HG03025 (cell line): ENCODE data around the gene WDR54.

Experiments
- ATAC-seq: cut with Tn5 transposase; IDR thresholded peaks from one replicate; pipeline ENCODE4 v1.9.1; 2021; ENCODE audit warnings: mild to moderate bottlenecking, moderate library complexity; ENCODE audit not compliant: unreplicated experiment, low FRiP score

Gene WDR54, protein sequence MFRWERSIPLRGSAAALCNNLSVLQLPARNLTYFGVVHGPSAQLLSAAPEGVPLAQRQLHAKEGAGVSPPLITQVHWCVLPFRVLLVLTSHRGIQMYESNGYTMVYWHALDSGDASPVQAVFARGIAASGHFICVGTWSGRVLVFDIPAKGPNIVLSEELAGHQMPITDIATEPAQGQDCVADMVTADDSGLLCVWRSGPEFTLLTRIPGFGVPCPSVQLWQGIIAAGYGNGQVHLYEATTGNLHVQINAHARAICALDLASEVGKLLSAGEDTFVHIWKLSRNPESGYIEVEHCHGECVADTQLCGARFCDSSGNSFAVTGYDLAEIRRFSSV

DNA sequence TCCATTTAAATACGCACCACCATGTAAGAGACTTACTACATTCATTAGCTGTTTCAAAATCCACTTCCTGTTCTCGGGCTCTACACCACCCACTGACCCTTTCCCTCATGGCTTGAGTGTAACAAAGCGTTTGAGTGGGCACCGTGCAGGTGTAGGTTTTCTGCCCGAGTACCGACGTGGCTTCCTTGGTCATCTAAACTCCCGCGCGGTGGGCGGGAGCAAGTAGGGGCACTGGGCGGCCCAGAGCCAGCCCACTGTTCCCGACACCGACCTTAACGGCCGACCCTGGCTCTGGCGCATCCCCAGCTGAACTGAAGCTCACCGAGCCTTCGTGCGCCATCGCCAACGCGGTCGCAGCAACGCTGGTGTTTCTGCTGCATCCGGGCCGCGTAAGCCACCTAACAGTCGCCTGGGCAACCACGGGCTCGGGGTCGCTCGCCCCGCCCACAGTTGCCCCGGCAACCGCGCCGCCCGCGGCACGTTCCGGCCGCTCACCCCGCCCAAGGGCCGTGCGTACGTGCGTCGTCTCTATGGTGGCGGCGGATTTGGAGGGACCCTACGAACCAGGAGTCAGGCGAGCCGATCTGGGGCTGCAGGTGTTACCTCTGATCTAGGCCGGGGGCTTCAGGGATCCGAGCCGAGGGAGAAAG is at the start of gene WDR54, which contains the start of gene C2orf81:
WDR54 (plus strand) TSS at position 510 of the 650 bp plus-strand sequence. CDS start 424 bp downstream, outside the sequence.
C2orf81 (minus strand) TSS at position 399 of the 650 bp plus-strand sequence; CDS start at position 340, 59 bp downstream.
- peak; percentile 85 for ATAC-seq

- ATAC-seq: no peak
These were observed 48.9 kb upstream of the WDR54 start for GRCh38 chr2:74372674-74373073.

DNA sequence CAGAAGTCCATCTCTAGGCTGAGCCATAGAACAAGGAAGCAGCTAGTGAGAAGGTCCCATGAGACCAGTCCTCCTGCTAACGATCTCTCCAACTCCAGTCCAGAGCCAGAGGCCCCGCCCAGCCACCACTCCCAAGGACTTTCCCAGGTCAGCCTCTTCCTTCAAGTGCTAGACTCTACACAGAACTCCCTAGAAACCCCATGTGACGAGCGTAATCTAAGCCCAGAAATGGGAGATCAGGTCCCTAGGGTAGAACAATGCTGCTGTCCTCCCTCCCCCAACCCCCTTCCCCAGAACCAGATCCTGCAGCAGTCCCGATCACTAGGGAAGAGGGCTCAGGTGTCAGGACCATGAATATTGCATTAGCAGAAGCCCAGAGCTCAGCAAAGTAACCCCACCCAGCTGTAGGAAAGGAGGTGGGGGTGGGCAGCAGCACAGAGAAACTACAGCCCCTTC is 48.3 kb upstream of the WDR54 start:
- ATAC-seq: no peak

- ATAC-seq: no peak
These were observed 47.5 kb upstream of the WDR54 start for GRCh38 chr2:74373985-74374384.

- no peak for ATAC-seq
These were observed 46.9 kb upstream of the WDR54 start for GRCh38 chr2:74374509-74375205.

- ATAC-seq: no peak
These were observed 45.7 kb upstream of the WDR54 start for GRCh38 chr2:74375838-74376237.

DNA sequence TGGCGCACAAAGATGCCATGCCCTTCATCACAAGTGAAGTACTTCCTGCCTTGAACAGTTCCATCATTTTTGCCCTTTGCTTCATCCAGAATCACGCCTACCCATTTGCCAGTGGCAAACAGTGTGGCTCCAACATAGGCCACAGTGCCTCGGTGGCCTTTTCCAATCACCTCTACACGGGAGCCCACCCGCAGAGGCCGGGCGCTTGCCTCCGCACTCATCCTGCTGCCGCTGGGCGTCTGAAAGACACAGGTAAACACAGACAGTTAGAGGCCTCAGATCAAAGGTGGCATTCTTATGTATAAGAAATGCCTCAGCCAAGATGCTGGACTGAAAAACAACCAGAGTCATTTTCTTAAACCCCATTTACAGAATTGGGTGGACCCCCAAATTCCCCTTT is 43.5 kb upstream of the WDR54 start:
- no peak for ATAC-seq

DNA sequence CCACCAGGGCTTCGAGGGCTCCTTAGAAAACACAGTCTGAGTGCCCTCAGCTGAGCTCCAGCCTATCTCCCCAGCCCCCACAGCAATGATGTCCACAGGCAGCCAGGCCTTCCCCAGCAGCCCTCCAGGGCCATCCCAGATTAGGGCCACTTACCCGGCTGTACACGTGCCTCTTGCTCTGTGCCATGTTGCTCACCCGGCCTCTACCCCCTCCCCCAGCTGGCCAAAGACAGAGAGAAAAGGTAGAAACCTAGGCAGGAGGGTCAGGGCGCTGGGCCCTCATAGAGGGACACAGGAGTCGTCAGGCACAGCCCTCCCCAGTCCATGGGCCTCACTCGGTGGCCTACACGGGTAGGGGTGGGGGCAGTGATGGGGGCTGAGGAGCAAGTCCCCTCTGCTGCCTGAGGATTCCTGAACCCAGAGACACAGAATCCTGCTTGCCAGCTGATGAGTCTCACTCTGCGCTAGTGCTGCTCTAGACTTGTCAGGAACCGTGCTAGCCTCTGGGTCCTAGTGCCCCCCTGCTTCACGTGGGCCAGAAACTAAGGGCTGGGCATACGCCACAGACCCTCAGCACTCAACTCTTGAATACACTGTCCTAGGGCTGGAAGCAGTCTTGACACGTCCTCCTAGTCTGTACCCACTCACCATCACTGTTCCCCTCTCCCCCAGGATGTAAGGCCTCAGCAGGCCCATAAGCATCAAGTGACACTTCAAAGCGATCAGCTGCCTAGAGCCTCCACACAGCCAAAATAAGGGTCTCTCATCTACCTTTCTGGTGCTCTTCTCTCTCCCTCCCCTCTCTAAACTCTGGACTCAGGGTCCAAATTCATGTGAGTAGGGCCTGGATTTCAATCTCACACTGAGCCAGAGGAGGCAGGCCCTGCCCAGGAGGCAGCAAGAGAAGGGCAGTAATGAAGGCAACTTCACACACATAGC is 41.4 kb upstream of the WDR54 start, which contains the start of gene DCTN1:
DCTN1 (minus strand) TSS at position 461 of the 939 bp plus-strand sequence; CDS start at position 187, 274 bp downstream.
- ATAC-seq: no peak

DNA sequence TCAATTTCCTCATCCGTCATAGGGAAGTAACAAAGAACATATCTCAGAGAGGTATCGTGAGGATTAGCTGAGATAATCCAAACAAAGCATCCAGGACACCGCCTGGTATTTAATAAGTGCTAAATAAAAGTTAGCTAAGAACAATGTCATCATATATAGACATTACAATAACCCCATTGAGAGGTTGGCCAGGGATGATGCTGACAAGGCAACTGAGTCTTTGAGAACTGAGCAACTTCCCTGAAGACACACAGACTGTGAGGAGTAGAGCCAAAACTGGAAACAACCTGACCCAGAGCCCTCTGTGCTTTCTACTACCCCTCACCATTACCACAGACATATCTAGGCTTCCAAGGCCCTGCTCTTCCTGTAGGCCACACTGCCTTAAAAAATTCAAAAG is 39.8 kb upstream of the WDR54 start:
- no peak for ATAC-seq

DNA sequence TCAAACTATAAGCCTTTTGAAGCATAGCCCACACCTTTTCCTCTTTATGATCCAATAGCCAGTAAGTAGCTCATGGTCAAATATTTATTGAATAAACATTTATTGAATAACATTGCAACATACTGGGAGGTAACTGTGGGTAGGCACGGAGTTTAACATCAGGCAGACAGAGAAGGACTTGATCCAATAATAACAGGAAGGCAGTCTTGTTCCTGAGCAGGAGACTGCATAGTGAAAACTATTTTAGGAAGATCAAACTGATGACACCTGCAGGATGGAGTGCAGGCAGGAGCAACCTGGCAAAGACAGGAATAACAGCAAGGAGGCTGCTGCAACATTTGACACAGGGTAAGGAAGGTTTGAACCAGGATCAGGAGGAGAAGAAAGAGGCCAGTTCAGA is 38.3 kb upstream of the WDR54 start:
- no peak for ATAC-seq

DNA sequence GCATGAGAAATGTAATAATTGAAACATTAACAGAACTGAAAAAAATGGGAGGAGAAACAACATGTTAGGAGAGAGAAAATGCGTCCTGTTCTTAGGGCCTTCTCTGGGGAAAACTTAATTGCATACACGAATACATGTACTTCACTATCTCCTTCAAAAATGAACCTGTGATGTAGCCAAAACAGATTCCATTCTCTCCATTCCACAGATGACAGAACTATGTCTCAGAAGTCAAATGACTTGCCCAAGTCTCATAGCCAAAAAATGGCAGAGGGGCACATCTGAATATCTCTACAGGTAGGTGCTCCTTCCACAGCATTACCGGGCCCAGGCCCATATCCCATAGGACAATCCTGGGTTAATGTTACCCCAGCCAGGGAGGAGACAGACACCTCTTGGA is 37.5 kb upstream of the WDR54 start:
- no peak for ATAC-seq

GRCh38 chr2:74385396-74385795 is 36.1 kb upstream of the WDR54 start:
- ATAC-seq: no peak

- ATAC-seq: no peak
These were observed 34.2 kb upstream of the WDR54 start for GRCh38 chr2:74387346-74387745.

- ATAC-seq: no peak
These were observed 30.9 kb upstream of the WDR54 start for GRCh38 chr2:74390606-74391005.

DNA sequence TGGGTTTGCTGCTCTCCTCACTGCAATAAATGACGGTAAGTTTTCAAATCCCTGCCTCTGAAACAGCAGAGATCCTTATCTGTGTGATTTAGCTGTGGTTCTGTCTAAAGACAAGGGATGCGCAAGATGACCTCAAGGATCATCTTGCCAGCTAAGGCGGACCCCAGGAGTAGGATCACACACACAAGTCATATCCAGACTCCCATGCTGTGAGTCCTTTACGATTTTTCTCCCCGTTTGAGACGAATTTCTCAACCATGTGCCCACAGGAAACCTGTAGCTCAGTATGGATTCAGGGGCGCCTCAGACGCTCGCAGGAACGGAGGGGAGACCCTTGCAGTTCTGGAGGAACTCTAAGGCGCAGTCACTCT is 30.3 kb upstream of the WDR54 start:
- ATAC-seq: no peak

DNA sequence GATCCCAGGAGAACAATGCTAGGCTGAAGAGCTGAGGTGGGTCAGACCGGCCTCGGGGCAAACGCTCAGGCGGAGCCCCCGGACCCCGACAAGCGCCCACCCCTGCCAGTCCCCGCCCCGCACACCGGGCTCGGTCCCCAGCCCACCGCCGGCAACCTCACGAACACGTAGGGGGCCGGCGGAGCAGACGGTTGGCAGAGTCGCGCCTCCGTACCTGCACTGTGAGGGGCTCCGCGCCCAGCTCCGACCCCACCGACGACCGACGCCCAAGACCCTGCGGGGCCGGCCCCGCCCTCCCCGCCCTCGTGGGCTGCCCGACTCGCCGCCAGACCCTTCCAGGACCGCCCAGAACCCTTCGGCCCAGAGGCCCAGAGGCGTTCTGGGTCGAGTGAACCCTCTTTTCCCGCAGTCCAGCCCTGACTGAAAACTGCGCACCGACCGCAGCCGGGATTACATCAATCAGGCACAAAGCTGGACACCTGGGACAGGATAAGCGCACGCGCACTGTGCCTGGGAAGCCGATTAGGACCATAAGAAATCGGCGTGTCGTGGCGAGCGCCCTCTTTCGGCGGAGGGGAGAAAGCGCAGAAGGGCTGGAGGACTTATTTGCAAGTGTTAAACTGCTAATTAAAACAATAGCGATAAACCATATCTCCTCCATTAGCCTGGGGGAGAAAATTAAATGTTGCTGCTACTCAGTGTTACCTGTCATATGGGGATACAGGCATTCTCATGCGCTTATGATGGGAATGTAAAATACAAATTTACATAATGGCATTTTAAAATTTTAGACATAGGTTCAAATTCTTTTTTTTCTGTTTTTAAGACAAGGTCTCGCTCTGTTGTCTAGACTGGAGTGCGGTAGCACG is 29.7 kb upstream of the WDR54 start:
- ATAC-seq: peak; percentile 60

GRCh38 chr2:74392449-74392743 is 29.1 kb upstream of the WDR54 start:
- ATAC-seq: no peak

- ATAC-seq: no peak
These were observed 28.0 kb upstream of the WDR54 start for GRCh38 chr2:74393525-74393924.

DNA sequence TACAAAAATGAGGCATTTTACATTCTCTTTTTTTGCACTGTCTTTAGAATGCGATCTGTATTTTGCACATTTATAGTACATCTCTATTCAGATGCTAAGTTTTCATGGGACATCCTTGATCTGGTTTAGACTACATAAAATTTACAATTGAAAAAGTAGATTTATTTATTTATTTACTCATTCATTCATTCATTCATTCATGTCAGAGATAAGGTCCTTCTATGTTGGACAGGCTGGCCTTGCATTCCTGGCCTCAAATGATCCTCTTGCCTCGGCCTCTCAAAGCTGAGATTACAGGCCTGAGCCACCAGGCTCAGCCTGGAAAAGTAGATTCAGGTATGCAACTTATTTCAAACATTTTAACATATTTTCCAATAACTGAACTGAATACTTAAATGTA is 25.4 kb upstream of the WDR54 start:
- ATAC-seq: no peak
